ENCODE data around the gene MRM2. TPM values are rescaled to one million over a fixed set of nuclear protein-coding genes. Genes with fewer than 3 reads are reported as not detected.

Gene MRM2
- total RNA-seq, 2 donors from 2014 or later = 20.9 to 40.2 TPM

DNA sequence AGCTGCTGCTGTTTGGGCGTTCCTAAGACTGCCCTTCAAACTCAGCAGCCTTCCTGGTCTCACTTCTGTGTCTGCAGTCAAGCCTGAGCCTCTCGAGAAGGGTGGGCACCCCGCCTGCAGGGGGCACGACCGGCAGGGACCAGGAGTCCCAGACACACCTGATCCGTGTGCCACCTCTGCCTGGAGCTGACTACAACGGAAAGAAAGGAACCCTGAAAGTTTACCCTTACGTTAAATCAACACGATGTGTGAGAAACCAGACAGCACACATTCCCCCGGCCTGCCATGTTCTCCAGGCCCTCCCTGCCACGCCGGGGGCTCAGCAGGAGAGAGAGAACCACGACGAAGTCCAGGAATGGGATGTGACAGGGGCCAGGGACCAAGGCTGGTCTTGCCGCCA, 14.3 kb downstream of the MRM2 start:
- H3K9me3 Mint-ChIP-seq = no peaks in the 10 kb centered on the region
- ATAC-seq (replicated peaks) = no peak
- peaks cover 9% of the 10 kb centered on the region for H3K4me1 Mint-ChIP-seq
- H3K36me3 Mint-ChIP-seq (ENCODE audit: low read depth) = peaks cover 46% of the 10 kb centered on the region
- H3K27ac Mint-ChIP-seq = no peak overlapping the region
- no peak overlapping the region for H3K4me3 Mint-ChIP-seq
- H3K27me3 Mint-ChIP-seq = no peaks in the 10 kb centered on the region

DNA sequence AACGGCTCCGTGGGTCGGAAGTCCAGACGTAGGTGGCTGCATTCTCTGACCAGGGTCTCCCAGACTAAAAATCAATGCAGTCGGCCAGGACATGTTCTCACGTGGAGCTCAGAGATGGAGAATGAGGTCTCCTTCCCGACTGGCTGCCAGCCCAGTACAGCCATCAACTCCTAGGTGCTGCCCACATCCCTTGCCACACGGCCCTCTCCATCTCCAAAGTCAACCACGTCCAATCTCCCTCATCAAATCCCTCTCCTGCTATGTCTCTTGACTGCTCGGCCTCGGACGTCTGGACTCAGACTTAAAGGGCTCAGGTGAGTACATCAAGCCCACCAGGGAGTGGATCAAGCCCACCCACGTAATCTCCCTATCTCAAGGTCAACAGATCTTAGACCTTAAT, 16.2 kb downstream of the MRM2 start:
- ATAC-seq (replicated peaks) = no peak
- Mint-ChIP-seq H3K27ac (no peak overlapping the region), H3K36me3 (ENCODE audit: low read depth) (peaks cover 61% of the 10 kb centered on the region), H3K4me3 (no peak overlapping the region), H3K9me3 (no peaks in the 10 kb centered on the region), H3K27me3 (no peaks in the 10 kb centered on the region), H3K4me1 (peaks cover 5% of the 10 kb centered on the region)

DNA sequence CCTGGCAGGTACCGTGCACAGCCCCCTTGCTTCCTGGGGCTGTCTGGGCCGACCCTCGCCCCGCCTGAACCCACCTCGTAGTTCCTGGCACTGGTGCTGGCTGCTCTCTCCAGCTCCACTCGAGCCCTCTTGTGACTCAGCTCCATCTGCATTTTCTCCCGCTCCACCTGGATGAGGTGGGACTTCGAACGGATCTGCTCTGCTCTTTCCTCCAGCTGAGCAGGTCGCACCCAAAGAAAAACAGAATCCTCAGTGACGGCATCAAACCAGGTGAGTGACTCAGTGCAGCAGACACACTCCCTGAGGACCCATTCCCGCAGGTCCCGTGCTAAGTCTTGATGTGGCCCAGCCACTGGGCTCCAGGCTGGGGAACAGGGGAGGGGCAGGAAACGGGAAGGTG, 16.7 kb downstream of the MRM2 start:
- no peak overlapping the region for H3K4me3 Mint-ChIP-seq
- no peak overlapping the region for H3K27ac Mint-ChIP-seq
- ATAC-seq (replicated peaks) = no peak
- H3K36me3 Mint-ChIP-seq (ENCODE audit: low read depth) = peaks cover 61% of the 10 kb centered on the region
- H3K27me3 Mint-ChIP-seq = no peaks in the 10 kb centered on the region
- no peaks in the 10 kb centered on the region for H3K9me3 Mint-ChIP-seq
- H3K4me1 Mint-ChIP-seq = peaks cover 5% of the 10 kb centered on the region

DNA sequence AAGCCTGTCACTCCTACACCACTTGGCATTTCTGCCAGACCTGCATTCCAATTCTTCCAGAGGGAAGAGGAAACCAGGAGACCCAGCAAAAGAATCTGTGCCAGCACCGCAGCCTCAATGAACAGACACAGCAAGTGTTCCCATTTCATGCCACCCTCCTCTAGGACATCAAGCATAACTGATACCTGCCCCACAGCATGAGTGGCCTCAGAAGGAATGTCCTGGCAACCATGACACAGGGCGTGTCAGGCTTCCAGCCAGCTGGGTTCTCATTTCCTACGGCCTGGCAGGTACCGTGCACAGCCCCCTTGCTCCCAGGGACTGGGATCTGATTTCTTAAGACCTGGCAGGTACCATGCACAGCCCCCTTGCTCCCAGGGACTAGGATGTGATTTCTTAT, 17.1 kb downstream of the MRM2 start:
- H3K4me1 Mint-ChIP-seq = peaks cover 5% of the 10 kb centered on the region
- peaks cover 58% of the 10 kb centered on the region for H3K36me3 Mint-ChIP-seq (ENCODE audit: low read depth)
- no peaks in the 10 kb centered on the region for H3K27me3 Mint-ChIP-seq
- ATAC-seq (replicated peaks) = no peak
- H3K4me3 Mint-ChIP-seq = no peak overlapping the region
- H3K9me3 Mint-ChIP-seq = no peaks in the 10 kb centered on the region
- no peak overlapping the region for H3K27ac Mint-ChIP-seq

DNA sequence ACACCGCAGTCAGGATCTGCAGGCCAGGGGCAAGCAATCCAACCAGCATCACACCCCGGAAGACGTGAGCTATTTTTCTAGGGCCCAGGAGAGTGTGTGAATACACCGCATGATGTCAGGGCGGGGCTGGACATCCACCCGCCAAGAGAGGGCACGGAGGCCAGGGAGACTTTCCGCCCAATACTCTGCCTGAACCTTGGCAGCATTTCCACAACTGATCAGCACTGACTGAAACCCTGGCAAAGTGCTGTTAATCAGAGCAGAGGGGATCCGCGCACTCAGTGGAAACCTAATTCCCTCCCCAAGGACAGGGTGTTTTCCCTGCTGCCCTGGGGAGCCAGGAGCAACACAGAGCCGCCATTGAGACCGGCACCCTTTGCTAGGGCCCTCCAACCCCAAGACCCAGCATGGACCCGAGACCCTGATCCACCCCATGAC, 17.5 kb downstream of the MRM2 start:
- Mint-ChIP-seq H3K9me3 (no peaks in the 10 kb centered on the region), H3K27me3 (no peaks in the 10 kb centered on the region), H3K27ac (no peak overlapping the region), H3K4me1 (peaks cover 1% of the 10 kb centered on the region), H3K36me3 (ENCODE audit: low read depth) (peaks cover 53% of the 10 kb centered on the region), H3K4me3 (no peak overlapping the region)
- no peak for ATAC-seq (replicated peaks)

DNA sequence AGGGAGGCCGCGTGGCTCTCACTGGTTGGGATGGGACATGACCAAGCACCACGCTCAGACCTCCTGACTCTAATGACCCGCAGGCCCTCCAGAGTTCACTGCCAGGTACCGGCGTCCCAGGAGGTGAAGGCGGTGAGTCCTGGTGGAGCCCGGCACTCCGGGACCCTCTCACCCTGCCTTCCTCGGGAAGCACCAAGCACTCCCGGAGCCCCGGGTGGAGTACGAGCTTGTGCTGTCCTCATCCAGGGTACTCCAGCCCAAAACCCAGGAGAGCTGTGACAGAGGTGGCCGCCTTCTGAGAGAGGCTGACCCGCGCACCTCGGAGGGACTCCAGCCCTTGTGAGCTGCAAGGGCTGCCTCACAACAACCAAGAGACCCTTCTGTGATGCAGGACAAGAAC, 18.7 kb downstream of the MRM2 start:
- H3K4me3 Mint-ChIP-seq = no peak overlapping the region
- H3K36me3 Mint-ChIP-seq (ENCODE audit: low read depth) = peaks cover 52% of the 10 kb centered on the region
- no peak for ATAC-seq (replicated peaks)
- no peak overlapping the region for H3K27ac Mint-ChIP-seq
- no peaks in the 10 kb centered on the region for H3K27me3 Mint-ChIP-seq
- H3K9me3 Mint-ChIP-seq = no peaks in the 10 kb centered on the region
- H3K4me1 Mint-ChIP-seq = no peaks in the 10 kb centered on the region

DNA sequence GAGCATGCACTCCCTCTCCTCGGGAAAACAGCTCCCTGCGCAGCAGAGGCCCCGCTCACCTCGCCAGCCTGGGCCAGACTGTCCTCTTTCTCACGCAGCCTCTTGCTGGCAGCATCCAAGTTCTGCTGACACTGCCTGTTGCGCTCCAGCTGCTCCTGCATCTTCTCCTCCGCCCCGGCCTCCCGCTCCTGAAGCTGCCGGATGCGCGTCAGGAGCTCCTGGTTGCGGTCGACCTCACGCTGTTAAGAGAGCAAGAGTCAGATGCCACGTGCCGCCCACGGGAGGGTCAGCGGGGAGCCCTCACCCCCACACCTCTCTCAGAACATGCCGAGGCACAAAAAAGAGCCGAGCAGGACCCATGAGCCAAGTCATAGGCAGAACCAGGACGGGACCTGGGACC, 19.5 kb downstream of the MRM2 start:
- H3K4me3 Mint-ChIP-seq = no peak overlapping the region
- no peaks in the 10 kb centered on the region for H3K4me1 Mint-ChIP-seq
- H3K9me3 Mint-ChIP-seq = no peaks in the 10 kb centered on the region
- H3K27me3 Mint-ChIP-seq = no peaks in the 10 kb centered on the region
- H3K36me3 Mint-ChIP-seq (ENCODE audit: low read depth) = peaks cover 52% of the 10 kb centered on the region
- no peak for ATAC-seq (replicated peaks)
- no peak overlapping the region for H3K27ac Mint-ChIP-seq

DNA sequence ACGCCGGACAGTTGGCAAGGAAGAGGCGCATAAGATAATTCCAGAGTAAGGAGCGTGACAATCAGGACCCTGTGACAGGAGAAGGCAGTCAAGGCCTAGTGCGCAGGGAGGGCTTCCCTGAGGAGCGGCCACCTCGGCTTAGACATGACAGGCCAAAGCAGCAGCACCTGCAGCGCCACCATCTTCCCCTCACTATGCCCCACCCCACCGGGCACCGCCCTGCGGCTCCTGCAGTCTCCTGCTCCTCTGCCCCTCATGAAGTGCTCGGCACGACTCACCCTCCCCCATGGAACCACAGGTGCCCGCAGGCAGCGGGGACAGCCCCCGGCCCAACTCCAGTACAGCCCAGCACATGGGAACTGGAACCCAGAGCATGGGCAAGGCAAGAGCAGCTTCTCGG, 21.1 kb downstream of the MRM2 start:
- H3K4me1 Mint-ChIP-seq = peaks cover 2% of the 10 kb centered on the region
- H3K4me3 Mint-ChIP-seq = no peak overlapping the region
- H3K9me3 Mint-ChIP-seq = no peaks in the 10 kb centered on the region
- peaks cover 59% of the 10 kb centered on the region for H3K36me3 Mint-ChIP-seq (ENCODE audit: low read depth)
- H3K27ac Mint-ChIP-seq = no peak overlapping the region
- H3K27me3 Mint-ChIP-seq = no peaks in the 10 kb centered on the region
- no peak for ATAC-seq (replicated peaks)

DNA sequence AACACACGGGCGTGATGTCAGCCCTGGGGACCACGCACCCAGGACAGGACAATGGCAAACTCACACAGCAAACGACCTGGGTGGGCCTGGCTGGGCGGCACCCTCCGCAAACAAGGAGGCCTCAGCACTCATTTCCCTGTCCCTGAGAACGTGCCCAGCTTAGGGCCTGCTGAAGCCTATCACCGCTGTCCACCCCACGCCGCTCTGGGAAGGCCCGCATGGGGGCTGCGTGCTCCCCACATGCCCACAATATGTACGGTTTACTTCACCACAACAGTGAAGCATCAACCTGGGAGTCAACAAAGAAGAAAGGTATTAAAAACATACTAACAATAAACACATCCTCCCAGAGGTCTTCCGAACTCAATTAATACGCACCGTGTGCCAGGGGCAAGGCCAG, 21.5 kb downstream of the MRM2 start:
- Mint-ChIP-seq H3K4me3 (no peak overlapping the region), H3K27me3 (no peaks in the 10 kb centered on the region), H3K36me3 (ENCODE audit: low read depth) (peaks cover 59% of the 10 kb centered on the region), H3K27ac (no peak overlapping the region), H3K9me3 (no peaks in the 10 kb centered on the region), H3K4me1 (peaks cover 7% of the 10 kb centered on the region)
- no peak for ATAC-seq (replicated peaks)

DNA sequence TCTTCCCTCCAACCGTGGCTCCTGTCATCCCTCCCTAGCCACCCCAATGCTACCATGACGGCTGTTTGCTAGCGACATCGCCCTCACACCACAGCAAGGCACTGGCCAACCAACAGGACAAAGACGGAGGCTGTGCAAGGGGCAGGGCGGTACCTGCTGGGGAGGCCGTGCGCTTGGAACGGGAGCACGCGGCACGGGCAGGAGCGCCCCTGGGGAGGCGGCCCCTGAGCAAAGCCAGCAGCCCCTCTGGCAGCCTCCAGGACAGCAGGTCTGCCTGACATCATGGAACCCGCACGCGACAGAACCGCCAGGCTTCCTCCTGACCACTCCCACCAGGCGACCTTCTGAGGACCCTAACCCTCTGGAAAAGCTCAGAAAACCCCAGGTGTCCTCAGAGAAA, 22.0 kb downstream of the MRM2 start:
- Mint-ChIP-seq H3K9me3 (no peaks in the 10 kb centered on the region), H3K27me3 (no peaks in the 10 kb centered on the region), H3K27ac (no peak overlapping the region), H3K4me1 (peaks cover 9% of the 10 kb centered on the region), H3K36me3 (ENCODE audit: low read depth) (peaks cover 60% of the 10 kb centered on the region), H3K4me3 (no peak overlapping the region)
- no peak for ATAC-seq (replicated peaks)

DNA sequence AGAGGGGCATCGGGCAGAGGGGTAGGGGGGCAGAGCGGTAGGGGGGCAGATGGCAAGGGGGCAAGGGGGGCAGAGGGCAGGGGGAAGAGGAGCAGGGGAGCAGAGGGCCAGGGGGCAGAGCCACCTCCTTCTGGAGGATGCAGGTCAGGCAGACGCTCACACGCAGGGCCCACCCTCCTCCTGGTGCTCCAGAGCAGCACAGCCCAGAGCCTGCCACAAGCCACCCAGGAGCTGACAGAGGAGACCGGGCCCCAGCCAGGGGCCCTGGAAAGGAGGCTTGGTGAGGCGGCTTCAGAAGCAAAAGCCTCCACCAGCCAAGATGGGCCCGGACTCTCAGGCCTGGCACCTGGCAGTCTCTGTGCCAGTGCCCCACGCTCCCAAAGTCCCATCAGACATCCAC, 22.4 kb downstream of the MRM2 start:
- Mint-ChIP-seq H3K36me3 (ENCODE audit: low read depth) (peaks cover 64% of the 10 kb centered on the region), H3K27me3 (no peaks in the 10 kb centered on the region), H3K4me3 (no peak overlapping the region), H3K4me1 (peaks cover 9% of the 10 kb centered on the region), H3K27ac (no peak overlapping the region), H3K9me3 (no peaks in the 10 kb centered on the region)
- no peak for ATAC-seq (replicated peaks)

DNA sequence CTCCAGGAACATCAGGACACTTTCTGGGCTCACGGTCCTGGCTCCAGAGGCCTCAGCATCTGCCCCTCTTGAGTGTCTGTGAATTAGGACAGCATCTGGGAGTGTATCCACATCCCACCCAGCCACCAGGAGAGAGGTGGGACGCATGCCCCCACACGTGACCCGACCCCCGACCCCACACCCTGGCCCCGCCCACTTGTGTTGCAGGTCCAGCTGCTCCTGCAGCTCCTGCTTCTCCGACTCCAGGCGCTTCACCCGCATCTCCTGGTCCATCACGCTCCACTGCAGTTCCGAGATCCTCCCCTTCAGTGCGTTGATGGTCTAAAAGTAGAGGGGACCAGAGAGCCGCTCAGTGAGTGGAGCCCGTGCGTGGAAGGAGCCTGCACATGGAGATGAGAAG, 22.9 kb downstream of the MRM2 start:
- Mint-ChIP-seq H3K36me3 (ENCODE audit: low read depth) (peaks cover 63% of the 10 kb centered on the region), H3K4me3 (no peak overlapping the region), H3K9me3 (no peaks in the 10 kb centered on the region), H3K27me3 (no peaks in the 10 kb centered on the region), H3K27ac (no peak overlapping the region), H3K4me1 (peaks cover 9% of the 10 kb centered on the region)
- no peak for ATAC-seq (replicated peaks)

DNA sequence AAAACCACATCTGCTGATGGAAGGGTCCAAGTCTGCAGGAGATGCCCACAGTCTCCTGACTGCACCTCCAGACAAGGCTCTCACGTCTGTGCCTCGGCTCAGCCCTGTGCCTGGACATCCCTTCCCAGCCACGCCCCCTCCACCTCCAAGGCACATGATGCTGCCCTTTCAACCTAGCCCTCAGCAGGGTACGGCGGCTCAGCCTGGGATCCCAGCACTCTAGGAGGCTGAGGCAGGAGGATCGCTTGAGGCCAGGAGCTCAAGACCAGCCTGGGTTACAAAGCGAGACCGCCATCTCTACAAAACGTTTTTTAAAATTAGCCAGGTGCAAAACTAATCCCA, 23.6 kb downstream of the MRM2 start:
- no peaks in the 10 kb centered on the region for H3K27me3 Mint-ChIP-seq
- no peak overlapping the region for H3K4me3 Mint-ChIP-seq
- H3K4me1 Mint-ChIP-seq = peaks cover 9% of the 10 kb centered on the region
- peaks cover 67% of the 10 kb centered on the region for H3K36me3 Mint-ChIP-seq (ENCODE audit: low read depth)
- H3K9me3 Mint-ChIP-seq = no peaks in the 10 kb centered on the region
- H3K27ac Mint-ChIP-seq = no peak overlapping the region
- no peak for ATAC-seq (replicated peaks)

DNA sequence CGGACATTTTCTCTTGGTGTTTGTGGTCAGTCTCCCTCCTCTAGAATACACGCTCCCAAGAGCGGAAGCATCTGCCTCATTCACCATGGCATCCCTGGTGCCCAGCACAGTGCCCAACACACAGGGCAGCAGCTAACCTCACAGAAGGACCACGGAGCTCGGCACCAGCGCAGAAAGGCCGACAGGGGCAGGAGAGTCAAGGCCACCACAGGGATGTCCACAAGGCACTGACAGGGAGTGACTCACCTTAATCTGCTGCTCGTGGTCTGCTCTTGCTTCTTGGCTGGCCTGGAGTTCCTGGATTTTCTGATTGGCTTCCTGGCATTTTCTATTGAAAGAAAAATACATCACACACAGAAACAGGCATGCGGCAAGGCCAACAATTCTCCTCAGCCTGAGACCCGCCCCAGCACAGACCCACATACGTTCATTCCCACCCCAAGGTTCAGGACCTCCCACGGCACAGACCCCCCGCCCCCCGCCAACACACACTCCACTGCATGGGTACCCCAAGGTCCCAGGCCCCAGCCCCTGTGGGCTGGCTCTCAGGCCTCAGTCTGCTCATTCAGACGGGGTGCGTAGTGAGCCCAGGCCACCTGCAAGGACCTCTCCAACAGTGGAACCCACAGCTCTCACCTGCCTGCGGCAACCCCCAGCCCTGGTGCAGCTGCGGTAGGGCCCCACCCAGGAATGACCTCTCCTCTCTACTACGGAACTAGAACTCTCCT, 24.1 kb downstream of the MRM2 start:
- Mint-ChIP-seq H3K36me3 (ENCODE audit: low read depth) (peaks cover 70% of the 10 kb centered on the region), H3K9me3 (no peaks in the 10 kb centered on the region), H3K4me3 (no peak overlapping the region), H3K27me3 (no peaks in the 10 kb centered on the region), H3K4me1 (peaks cover 9% of the 10 kb centered on the region), H3K27ac (no peak overlapping the region)
- no peak for ATAC-seq (replicated peaks)

DNA sequence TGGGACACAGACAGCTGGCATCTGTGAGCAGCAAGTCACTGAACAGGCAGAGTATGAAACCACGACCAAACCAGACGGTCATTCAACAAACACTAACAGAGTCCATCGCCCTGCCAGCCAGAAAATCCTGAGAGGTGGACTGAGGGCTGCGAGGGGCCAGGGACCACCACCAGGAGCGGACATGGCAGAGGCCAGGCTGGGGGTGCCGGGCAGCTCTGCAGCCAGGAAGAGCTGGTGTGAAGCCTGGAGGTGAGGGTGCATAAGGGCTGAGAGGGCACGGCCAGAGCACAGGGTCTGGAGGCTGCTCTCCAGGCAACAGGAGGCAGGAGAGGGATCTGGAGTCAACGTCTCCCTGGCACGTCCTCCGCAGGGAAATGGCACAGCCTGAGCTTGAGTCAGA, 24.8 kb downstream of the MRM2 start:
- H3K36me3 Mint-ChIP-seq (ENCODE audit: low read depth) = peaks cover 70% of the 10 kb centered on the region
- H3K27ac Mint-ChIP-seq = no peak overlapping the region
- no peaks in the 10 kb centered on the region for H3K27me3 Mint-ChIP-seq
- peaks cover 9% of the 10 kb centered on the region for H3K4me1 Mint-ChIP-seq
- no peak for ATAC-seq (replicated peaks)
- no peak overlapping the region for H3K4me3 Mint-ChIP-seq
- no peaks in the 10 kb centered on the region for H3K9me3 Mint-ChIP-seq

DNA sequence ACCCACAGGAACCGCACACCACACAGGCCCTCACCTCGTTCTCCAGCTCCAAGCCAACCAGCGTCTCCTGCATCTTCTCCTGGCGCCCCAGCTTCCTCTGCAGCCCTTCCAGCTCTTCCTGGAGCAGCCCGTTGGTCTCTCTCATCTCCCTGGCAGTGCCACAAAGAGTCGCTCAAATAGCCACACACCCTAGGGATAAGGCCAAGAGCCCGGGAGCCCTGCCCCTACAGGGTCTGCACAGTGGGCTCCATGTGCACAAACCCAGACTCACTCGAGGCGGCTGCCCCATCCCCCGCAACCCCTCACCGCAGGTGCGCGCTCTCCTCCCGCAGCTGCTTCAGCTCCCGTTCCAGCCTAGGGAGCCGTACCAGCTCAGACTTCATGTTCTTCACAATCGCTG, 26.2 kb downstream of the MRM2 start:
- Mint-ChIP-seq H3K27ac (peak overlapping the region; percentile 67), H3K4me1 (peaks cover 9% of the 10 kb centered on the region), H3K4me3 (no peak overlapping the region), H3K36me3 (ENCODE audit: low read depth) (peaks cover 61% of the 10 kb centered on the region), H3K9me3 (no peaks in the 10 kb centered on the region), H3K27me3 (no peaks in the 10 kb centered on the region)
- no peak for ATAC-seq (replicated peaks)

All from activated T-helper 17 cell treated with anti-CD3 and anti-CD28 coated beads, Interleukin-2, amount 50 U/mL, for 72 hours (primary cell).